IPS-NIHi11 (cell line): ENCODE measurements around the gene HECTD1.
"Not testable (repeated sequence)": the region's sequence is repeated elsewhere in the genome, so short reads cannot be mapped to it uniquely, and the experiment has no call there.

Experiments used
- DNase-seq: peaks from one replicate; pipeline ENCODE4 v3.0.0; 2012; ENCODE audit warnings: mixed read lengths, low spot score

HECTD1 gene

DNA sequence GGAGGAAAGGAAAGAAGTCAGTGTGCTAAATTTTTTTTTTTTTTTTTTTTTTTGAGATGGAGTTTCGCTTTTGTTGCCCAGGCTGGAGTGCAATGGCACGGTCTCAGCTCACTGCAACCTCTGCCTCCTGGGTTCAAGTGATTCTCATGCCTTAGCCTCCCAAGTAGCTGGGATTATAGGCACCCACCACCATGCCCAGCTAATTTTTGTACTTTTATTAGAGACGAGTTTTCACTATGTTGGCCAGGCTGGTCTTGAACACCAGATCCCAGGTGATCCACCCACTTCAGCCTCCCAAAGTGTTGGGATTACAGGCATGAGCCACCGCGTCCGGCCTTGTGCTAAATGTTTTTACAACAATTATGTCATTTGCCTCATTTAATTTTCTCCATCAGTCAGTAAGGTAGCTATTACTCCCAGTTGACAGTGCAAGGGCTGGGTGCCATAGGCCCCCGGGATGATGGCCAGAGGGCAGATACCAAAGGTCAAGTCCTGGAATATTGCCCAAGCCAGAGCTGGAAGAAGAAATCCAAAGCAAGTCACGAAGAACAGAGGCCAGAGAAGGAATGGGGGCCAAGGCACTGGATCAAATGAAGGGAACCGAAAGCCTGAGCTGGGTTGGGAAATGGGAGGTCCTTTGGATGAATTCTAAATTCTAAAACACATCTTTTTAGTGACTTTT is 154.5 kb downstream of the HECTD1 start:
- DNase-seq, result not testable (repeated sequence)

DNA sequence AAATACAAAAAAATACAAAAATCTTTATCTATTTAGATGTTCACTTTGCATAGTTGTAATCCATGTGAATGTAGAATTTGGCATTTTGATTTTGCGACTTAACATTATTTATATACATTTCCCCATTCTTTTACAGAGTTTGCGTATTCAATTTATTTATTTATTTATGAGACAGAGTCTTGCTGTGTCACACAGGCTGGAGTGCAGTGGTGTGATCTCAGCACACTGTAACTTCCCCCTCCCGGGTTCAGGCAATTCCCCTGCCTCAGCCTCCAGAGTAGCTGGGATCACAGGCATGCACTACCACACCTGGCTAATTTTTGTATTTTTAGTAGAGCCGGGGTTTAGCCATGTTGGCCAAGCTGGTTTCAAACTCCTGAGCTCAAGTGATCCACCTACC is 156.1 kb downstream of the HECTD1 start:
- no peak for DNase-seq

DNA sequence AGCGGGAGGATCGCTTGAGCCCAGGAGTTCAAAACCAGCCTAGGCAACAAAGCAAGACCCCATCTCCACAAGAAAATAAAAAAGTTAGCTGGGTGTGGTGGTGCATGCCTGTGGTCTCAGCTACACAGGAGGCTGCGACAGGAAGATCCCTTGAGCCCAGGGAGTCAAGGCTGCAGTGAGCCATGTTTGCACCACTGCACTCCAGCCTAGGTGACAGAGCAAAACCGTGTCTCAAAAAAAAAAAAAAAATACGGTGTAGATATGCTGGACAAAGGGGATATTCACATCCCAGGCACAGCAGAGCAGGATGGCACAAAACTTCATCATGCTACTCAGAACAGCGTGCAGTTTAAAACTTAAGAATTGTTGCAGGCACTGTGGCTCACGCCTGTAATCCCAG is 156.6 kb downstream of the HECTD1 start:
- DNase-seq, result no peak
